GM19239 (cell line): ENCODE measurements around the gene ACTL6B.

Experiments used
- DNase-seq: peaks from one replicate; pipeline ENCODE4 v3.0.0; 2011; ENCODE audit warnings: low spot score; ENCODE audit not compliant: insufficient read length
- FAIRE-seq: peaks from 2 replicates; lab custom pipeline; 2011; peaks lifted over from hg19 to GRCh38; lab: Jason Lieb, UNC

ACTL6B gene

GRCh38 chr7:100632951-100633717 is 23.1 kb downstream of the ACTL6B start:
- FAIRE-seq (no peak), DNase-seq (peak; percentile 67)

- no peak for FAIRE-seq
- no peak for DNase-seq
Measured at GRCh38 chr7:100630066-100630465, 26.2 kb downstream of the ACTL6B start.

GRCh38 chr7:100629117-100629716 is 27.0 kb downstream of the ACTL6B start:
- no peak for DNase-seq
- FAIRE-seq: no peak

- FAIRE-seq (no peak), DNase-seq (no peak)
Measured at GRCh38 chr7:100627238-100627549, 29.1 kb downstream of the ACTL6B start.

GRCh38 chr7:100626530-100627237 is 29.6 kb downstream of the ACTL6B start:
- FAIRE-seq: peak; percentile 72
- peak; percentile 97 for DNase-seq

- DNase-seq (no peak), FAIRE-seq (peak; percentile 23)
Measured at GRCh38 chr7:100626055-100626454, 30.2 kb downstream of the ACTL6B start.

GRCh38 chr7:100623951-100624824 is 32.1 kb downstream of the ACTL6B start:
- DNase-seq: no peak
- no peak for FAIRE-seq

GRCh38 chr7:100621554-100621953 is 34.7 kb downstream of the ACTL6B start:
- FAIRE-seq: no peak

GRCh38 chr7:100620804-100621203 is 35.4 kb downstream of the ACTL6B start:
- FAIRE-seq: no peak

More at GRCh38 chr7:100621554-100621953, 34.7 kb downstream of the ACTL6B start:
- DNase-seq: no peak

GRCh38 chr7:100620239-100620638 is 36.0 kb downstream of the ACTL6B start:
- FAIRE-seq: no peak
- no peak for DNase-seq

More at GRCh38 chr7:100620804-100621203, 35.4 kb downstream of the ACTL6B start:
- no peak for DNase-seq

GRCh38 chr7:100614308-100614861 is 41.9 kb downstream of the ACTL6B start:
- FAIRE-seq: no peak
- DNase-seq: no peak

GRCh38 chr7:100613412-100614175 is 42.7 kb downstream of the ACTL6B start:
- FAIRE-seq: no peak

GRCh38 chr7:100612730-100613390 is 43.4 kb downstream of the ACTL6B start:
- peak; percentile 44 for FAIRE-seq
- no peak for DNase-seq

More at GRCh38 chr7:100613412-100614175, 42.7 kb downstream of the ACTL6B start:
- DNase-seq: no peak

- FAIRE-seq (peak; percentile 100), DNase-seq (peak; percentile 98)
Measured at GRCh38 chr7:100611983-100612729, 44.1 kb downstream of the ACTL6B start, which contains the start of gene MOSPD3. Gene MOSPD3, plus strand, starts transcription at chr7:100612540. Its CDS starts 252 bp downstream, at chr7:100612792.

- DNase-seq (no peak), FAIRE-seq (no peak)
Measured at GRCh38 chr7:100609958-100610357, 46.3 kb downstream of the ACTL6B start.

GRCh38 chr7:100607111-100607510 is 49.1 kb downstream of the ACTL6B start:
- DNase-seq (no peak), FAIRE-seq (no peak)

- DNase-seq (no peak), FAIRE-seq (no peak)
Measured at GRCh38 chr7:100606313-100606712, 49.9 kb downstream of the ACTL6B start.
